ENCODE measurements around the gene RNF103. TPM values are rescaled to one million over a fixed set of nuclear protein-coding genes. Genes with fewer than 3 reads are reported as not detected.

The RNF103 gene
- total and polyA plus RNA-seq, 2 of the 13 experiments (the other 11 are each of a cell fraction or from before 2014, with no cell fraction given): 19.8 to 21.1 TPM

- TF ChIP-seq ZSCAN31 (CRISPR knock-in tag; IDR thresholded peaks at IDR 0.05; ENCODE audit: low read depth) (no peak; the same call in none of the 2 replicates), BCL3 (CRISPR knock-in tag; IDR thresholded peaks at IDR 0.05) (no peak), ZNF569 (CRISPR knock-in tag; IDR thresholded peaks at IDR 0.05; ENCODE audit: borderline replicate concordance) (0 out of 2 replicates have a peak, but pooled peaks have one; percentile 78), SIN3B (IDR thresholded peaks at IDR 0.05; ENCODE audit: low read length) (no peak), ZNF512B (CRISPR knock-in tag; IDR thresholded peaks at IDR 0.05; ENCODE audit: borderline replicate concordance) (no peak), ZNF704 (CRISPR knock-in tag; IDR thresholded peaks at IDR 0.05; ENCODE audit: borderline replicate concordance) (peak; percentile 88; the same call in 1 of the 2 replicates), ZNF562 (CRISPR knock-in tag; IDR thresholded peaks at IDR 0.05; ENCODE audit: borderline replicate concordance) (no peak), CBFB (CRISPR knock-in tag; IDR thresholded peaks at IDR 0.05) (peak; percentile 88), MXD4 (CRISPR knock-in tag; IDR thresholded peaks at IDR 0.05) (0 out of 2 replicates have a peak, but pooled peaks have one; percentile 60), POLR2A (IDR thresholded peaks at IDR 0.05; ENCODE audit: insufficient read depth in 1 of 2, low read depth in 2 of 2, low read length in 2 of 2) (peak; percentile 90 to 98), MED8 (CRISPR knock-in tag; IDR thresholded peaks at IDR 0.05; ENCODE audit: insufficient replicate concordance) (no peak), THAP9 (CRISPR knock-in tag; IDR thresholded peaks at IDR 0.05; ENCODE audit: borderline replicate concordance) (no peak; the same call in none of the 2 replicates), ZNF441 (CRISPR knock-in tag; IDR thresholded peaks at IDR 0.05; ENCODE audit: borderline replicate concordance) (peak; percentile 76; the same call in 1 of the 2 replicates), POLR2AphosphoS5 (IDR thresholded peaks at IDR 0.05; ENCODE audit: low read depth, low read length) (peak; percentile 97), ZNF710 (CRISPR knock-in tag; IDR thresholded peaks at IDR 0.05; ENCODE audit: borderline replicate concordance) (peak; percentile 54; the same call in 1 of the 2 replicates), ZNF12 (CRISPR knock-in tag; IDR thresholded peaks at IDR 0.05) (peak; percentile 86), GATAD1 (CRISPR knock-in tag; IDR thresholded peaks at IDR 0.05) (peak; percentile 51)
These were observed at the start of gene RNF103 (continued) for GRCh38 chr2:86623494-86624266.

Measured in HepG2 (cell line).